ENCODE data around the gene APC2.
"Not testable (repeated sequence)": the region's sequence is repeated elsewhere in the genome, so short reads cannot be mapped to it uniquely, and the experiment has no call there.

APC2 gene

DNA sequence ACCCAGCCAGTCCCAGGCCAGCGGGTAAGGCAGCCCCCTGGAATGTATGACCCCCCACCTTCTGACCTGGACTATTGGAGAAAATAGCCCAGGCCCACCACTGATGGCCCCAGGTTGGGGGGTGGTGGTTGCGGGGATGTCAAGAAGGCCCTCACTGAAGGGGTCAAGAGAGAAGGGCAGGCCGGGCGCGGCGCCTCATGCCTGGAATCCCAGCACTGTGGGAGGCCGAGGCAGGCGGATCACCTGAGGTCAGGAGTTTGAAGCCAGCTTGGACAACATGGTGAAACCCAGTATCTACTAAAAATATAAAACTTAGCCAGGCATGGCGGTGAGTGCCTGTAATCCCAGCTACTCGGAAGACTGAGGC, 64.4 kb downstream of the APC2 start:
- DNase-seq, result no peak

DNA sequence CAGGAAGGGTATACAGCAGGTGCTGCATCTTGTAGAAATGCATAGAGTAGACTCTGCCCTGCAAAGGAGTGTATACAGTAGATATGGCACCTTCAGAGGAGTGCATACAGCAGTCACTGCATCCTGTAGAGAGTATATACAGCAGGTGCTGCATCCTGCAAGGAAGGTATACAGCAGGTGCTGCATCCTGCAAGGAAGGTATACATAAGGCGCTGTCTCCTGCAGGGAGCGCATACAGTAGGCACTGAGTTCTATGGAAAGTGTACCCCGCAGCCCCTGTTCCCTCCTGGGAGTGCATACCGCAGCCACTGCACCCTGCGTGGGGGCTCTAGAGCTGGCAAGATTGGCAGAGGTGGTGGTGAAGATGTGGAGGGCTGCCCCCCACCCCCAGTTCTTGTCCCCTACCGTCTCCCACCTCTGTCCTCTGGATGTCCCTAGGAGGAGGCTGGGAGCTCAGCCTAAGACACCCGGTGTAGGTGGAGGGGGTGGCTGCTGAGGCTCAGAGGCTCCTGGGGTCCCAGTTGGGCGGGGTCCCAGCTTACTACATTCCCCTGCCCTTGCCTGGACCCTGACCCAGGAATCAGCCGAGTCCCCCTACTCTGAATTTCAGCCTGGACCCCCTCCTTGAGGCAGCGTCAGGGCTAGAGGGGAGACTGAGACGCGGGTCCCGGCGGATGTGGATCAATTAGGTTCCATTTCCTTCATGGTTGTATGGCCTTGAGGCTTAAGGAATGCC, 65.2 kb downstream of the APC2 start:
- DNase-seq, result no peak

DNA sequence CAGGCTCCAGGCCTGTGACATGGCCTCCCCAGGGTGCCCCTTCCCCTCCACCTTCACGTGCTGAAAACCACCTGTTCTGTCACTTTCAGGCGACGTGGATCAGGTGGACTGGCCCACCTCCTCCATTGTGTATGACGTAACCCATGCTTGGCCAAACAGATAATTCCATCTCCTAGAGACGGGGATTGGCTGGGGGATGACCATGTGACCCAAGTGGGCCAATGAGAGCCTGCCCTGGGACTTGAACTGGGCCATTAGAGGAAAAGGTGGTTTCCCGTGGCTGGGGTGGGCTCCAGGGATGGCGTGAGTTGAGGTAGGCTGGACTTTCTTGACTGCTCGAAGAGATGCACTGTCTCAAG, 66.5 kb downstream of the APC2 start:
- no peak for DNase-seq

- no peak for DNase-seq
Measured at GRCh38 chr19:1518471-1518870, 68.5 kb downstream of the APC2 start.

DNA sequence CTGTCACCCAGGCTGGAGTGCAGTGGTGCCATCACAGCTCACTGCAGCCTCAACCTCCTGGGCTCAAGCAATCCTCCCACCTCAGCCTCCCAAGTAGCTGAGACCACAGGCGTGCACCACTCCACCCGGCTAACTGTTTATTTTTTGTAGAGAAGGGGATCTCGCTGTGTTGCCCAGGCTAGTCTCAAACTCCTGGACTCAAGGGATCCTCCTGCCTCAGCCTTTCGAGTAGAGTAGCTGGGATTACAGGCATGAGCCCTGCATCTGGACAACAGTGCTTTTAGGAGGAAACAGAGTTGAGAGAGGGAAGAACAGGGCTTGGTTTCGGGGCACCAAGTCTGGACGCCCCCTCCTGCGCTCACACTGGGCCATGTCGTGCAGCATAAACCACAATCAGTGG, 69.9 kb downstream of the APC2 start:
- DNase-seq, result not testable (repeated sequence)

DNA sequence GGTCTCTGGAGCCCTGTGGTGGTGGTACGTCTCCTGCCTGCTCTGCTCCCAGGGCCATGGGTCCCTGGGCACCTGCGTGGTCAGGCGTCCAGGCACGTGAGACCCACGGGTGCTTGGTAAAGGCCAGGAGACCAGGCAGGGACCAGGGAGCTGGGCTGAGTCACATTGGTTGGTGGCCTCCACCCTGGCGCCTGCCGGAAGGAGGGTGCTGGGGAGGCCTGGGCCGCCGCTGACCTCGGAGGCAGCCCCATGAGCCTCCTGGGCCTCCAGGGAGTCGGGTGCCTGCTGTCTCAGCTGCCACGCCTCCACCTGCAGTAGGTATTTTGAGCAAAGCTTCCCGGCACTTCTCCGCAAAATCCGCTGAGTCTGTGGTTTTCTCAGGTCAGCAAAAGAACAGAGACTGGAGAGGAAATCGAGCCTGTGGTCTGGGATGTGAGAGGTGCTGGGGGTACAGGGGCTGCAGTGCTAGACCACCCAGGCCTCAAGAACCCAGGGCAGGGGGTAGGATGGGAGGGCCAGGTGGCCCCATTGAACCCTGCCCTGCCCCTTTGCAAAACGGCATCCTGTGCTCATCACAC, 70.4 kb downstream of the APC2 start:
- DNase-seq, result no peak

DNA sequence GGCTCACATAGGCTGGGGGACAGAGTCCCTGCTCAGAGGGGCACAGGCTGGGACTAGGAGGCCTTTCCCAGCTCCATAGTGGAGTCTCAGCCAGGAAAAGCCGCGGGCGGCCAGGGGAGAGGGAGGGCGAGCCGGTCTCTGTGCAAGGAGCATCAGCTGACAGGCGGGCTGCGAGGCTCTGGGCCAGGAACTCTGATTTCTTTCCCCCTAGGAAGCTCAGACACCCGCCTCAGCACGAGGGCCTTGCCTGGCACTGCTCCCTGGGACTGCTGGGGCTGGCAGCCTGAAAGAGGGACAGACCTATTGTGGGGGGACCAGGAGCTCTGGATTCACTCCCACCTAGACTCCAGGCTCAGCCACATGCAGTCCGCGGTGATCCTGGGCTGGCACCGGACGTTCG, 71.7 kb downstream of the APC2 start:
- no peak for DNase-seq

GRCh38 chr19:1522061-1522460, 72.1 kb downstream of the APC2 start:
- DNase-seq, result no peak

DNA sequence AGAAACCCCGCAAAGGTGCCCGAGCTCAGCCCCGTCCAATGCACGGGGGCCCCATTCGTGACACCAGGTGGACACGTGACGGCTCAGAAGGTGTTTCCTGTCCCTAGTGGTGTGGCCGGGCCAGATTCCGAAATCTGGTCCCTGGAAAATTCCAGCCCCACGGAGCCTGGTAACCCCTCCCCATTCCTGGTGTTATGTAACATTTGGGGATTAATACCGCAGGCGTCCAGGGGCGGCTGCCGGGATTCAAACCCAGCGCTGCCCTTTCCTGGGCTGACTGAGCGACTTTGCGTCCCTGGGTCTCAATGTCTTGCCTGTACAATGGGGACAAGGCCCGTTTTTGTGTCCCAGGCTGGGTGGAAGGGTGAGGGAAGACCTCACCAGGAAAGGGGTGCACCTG, 72.9 kb downstream of the APC2 start:
- no peak for DNase-seq

Data from activated naive CD4-positive, alpha-beta T cell (primary cell).